A549 (cell line): ENCODE results near the gene XDH.

Experiments
- SREBF2 ChIP-seq: fragments of 450-650 bp; IDR thresholded peaks from 2 replicates; pipeline ENCODE4 v1.6.1; 2014; ENCODE audit warnings: mild to moderate bottlenecking, moderate library complexity
- TF ChIP-seq, protein P1 (sequence below): fragments of >200 bp; sonication (Bioruptor Twin); formaldehyde crosslinking; IDR thresholded peaks from 3 replicates; pipeline ENCODE4 v1.5.1; 2016

- no peak for TF ChIP-seq SREBF2
- TF ChIP-seq, protein P1, sequence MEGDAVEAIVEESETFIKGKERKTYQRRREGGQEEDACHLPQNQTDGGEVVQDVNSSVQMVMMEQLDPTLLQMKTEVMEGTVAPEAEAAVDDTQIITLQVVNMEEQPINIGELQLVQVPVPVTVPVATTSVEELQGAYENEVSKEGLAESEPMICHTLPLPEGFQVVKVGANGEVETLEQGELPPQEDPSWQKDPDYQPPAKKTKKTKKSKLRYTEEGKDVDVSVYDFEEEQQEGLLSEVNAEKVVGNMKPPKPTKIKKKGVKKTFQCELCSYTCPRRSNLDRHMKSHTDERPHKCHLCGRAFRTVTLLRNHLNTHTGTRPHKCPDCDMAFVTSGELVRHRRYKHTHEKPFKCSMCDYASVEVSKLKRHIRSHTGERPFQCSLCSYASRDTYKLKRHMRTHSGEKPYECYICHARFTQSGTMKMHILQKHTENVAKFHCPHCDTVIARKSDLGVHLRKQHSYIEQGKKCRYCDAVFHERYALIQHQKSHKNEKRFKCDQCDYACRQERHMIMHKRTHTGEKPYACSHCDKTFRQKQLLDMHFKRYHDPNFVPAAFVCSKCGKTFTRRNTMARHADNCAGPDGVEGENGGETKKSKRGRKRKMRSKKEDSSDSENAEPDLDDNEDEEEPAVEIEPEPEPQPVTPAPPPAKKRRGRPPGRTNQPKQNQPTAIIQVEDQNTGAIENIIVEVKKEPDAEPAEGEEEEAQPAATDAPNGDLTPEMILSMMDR, result no peak
These were observed 7.1 kb upstream of the XDH start for GRCh38 chr2:31421634-31422033.
